ENCODE results near the gene UBTF. TPM values are rescaled to one million over a fixed set of nuclear protein-coding genes. Genes with fewer than 3 reads are reported as not detected.

UBTF gene
- total RNA-seq, 2 experiments from 2014 or later: 148 to 158 TPM

DNA sequence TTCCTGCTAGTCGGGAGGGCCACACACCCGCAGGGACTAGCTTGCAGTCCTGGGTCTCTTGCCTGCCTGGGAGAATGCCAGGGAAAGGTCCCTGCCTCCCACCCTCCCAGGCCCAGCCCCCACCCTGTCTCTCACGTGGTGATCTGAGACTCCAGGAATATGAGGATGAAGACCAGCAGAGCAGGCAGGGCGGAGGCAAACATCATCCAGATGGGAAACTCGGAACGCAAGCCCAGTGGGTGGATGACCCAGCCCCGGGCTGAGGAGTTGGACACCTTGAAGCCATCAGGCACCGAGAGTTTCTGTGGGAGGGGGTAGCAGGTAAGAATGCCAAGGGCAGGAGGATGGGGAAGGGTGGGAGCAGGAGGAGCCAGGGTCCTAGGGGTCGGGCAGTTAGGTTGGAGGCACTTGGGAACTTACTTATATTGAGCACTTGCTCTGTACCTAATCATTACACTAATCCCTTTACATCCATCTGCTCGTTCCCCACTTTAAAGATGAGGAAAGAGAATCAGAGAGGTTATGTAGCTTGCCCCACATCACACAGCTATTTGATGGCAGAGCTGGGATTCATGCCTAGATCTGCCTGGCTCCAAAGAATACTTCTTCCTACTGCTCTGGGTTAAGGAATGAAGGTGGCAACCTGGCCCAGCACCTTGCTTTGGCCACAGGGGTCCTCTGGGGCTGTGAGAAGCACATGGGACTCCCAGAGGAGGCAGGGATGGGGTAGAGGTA is 35.1 kb upstream of the UBTF start:
- H3K4me3 ChIP-seq (ENCODE audit: low read length): no peak overlapping the region
- POLR2A ChIA-PET: no interaction called here
- no peak for ATAC-seq (ENCODE audit: poor library complexity)
- H3K27ac ChIP-seq (ENCODE audit: low read depth in 1 of 2, low read length in 2 of 2): no peak overlapping the region
- TF ChIP-seq, protein P1, sequence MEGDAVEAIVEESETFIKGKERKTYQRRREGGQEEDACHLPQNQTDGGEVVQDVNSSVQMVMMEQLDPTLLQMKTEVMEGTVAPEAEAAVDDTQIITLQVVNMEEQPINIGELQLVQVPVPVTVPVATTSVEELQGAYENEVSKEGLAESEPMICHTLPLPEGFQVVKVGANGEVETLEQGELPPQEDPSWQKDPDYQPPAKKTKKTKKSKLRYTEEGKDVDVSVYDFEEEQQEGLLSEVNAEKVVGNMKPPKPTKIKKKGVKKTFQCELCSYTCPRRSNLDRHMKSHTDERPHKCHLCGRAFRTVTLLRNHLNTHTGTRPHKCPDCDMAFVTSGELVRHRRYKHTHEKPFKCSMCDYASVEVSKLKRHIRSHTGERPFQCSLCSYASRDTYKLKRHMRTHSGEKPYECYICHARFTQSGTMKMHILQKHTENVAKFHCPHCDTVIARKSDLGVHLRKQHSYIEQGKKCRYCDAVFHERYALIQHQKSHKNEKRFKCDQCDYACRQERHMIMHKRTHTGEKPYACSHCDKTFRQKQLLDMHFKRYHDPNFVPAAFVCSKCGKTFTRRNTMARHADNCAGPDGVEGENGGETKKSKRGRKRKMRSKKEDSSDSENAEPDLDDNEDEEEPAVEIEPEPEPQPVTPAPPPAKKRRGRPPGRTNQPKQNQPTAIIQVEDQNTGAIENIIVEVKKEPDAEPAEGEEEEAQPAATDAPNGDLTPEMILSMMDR (IDR thresholded peaks at IDR 0.05): no peak
- CTCF ChIA-PET: no interaction called here
- no peaks in the 10 kb centered on the region for H3K36me3 Mint-ChIP-seq (ENCODE audit: low read depth)
- no peak for DNase-seq
- no peaks in the 10 kb centered on the region for H3K4me1 ChIP-seq (ENCODE audit: insufficient read depth, low read length)
- H3K27me3 Mint-ChIP-seq: no peaks in the 10 kb centered on the region
- H3K36me3 ChIP-seq (ENCODE audit: insufficient read depth, low read length): no peaks in the 10 kb centered on the region
- H3K9me3 Mint-ChIP-seq: no peaks in the 10 kb centered on the region
- intact Hi-C loops (cut with DNase I, micrococcal nuclease): no loop called here
- H3K4me3 Mint-ChIP-seq: no peak overlapping the region
- no peak overlapping the region for H3K27ac Mint-ChIP-seq
- H3K4me1 Mint-ChIP-seq (ENCODE audit: low read depth): peaks cover 11% of the 10 kb centered on the region
- H3K27me3 ChIP-seq (ENCODE audit: control insufficient read depth in 1 of 2, insufficient read depth in 2 of 2, low read length in 2 of 2): no peaks in the 10 kb centered on the region
- no peaks in the 10 kb centered on the region for H3K9me3 ChIP-seq (ENCODE audit: control insufficient read depth in 1 of 2, insufficient read depth in 1 of 2, low read length in 2 of 2)

DNA sequence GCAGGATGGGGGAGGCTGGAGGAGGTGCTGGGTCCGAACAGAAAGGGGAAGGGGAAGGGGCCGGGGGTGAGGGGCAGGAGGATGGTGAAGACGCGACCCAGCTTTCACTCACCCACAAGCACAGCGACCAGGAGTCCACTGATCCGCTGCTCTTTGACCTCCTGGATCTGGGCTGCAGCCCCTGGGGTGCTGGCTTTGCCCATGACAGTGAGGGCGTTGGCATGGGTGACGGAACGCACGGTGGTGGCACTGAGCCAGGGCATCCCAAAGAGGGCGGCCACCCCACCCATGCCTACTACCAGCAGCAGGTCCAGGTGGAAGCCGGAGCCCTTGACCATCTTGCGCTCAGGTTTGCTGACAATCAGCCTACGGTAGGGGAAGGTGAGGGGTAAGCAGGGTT is 33.5 kb upstream of the UBTF start:
- Histone ChIP-seq H3K4me3 (ENCODE audit: low read length) (no peak overlapping the region), H3K9me3 (ENCODE audit: control insufficient read depth in 1 of 2, insufficient read depth in 1 of 2, low read length in 2 of 2) (no peaks in the 10 kb centered on the region), H3K36me3 (ENCODE audit: insufficient read depth, low read length) (no peaks in the 10 kb centered on the region), H3K27ac (ENCODE audit: low read depth in 1 of 2, low read length in 2 of 2) (no peak overlapping the region), H3K4me1 (ENCODE audit: insufficient read depth, low read length) (peaks cover 11% of the 10 kb centered on the region), H3K27me3 (ENCODE audit: control insufficient read depth in 1 of 2, insufficient read depth in 2 of 2, low read length in 2 of 2) (no peaks in the 10 kb centered on the region)
- H3K9me3 Mint-ChIP-seq: no peaks in the 10 kb centered on the region
- ChIA-PET CTCF (no interaction called here), POLR2A (no interaction called here)
- no peaks in the 10 kb centered on the region for H3K36me3 Mint-ChIP-seq (ENCODE audit: low read depth)
- no peak overlapping the region for H3K27ac Mint-ChIP-seq
- no peaks in the 10 kb centered on the region for H3K27me3 Mint-ChIP-seq
- TF ChIP-seq, protein P1 (IDR thresholded peaks at IDR 0.05): no peak
- no peak overlapping the region for H3K4me3 Mint-ChIP-seq
- intact Hi-C loops (cut with DNase I, micrococcal nuclease): no loop called here
- DNase-seq (no peak), ATAC-seq (ENCODE audit: poor library complexity) (no peak)
- H3K4me1 Mint-ChIP-seq (ENCODE audit: low read depth): peaks cover 25% of the 10 kb centered on the region

DNA sequence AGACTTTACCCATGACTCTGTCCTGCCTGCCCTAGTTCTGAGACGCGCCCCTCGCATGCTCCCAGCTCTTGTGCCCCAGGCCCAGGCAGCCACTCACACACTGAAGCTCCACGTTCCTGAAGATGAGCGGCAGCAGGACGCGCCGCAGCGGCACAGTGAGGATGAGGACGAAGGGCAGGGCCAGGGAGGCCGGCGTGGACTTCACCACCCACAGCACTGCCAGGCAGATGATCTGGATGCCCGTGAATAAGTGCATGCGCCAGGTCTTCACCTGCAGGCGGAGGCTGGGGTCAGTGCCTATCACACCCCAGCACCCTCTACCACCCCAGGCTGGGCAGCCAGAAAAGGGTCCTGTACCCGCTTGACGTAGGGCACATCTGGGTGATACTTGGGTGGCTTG is 31.6 kb upstream of the UBTF start:
- peaks cover 31% of the 10 kb centered on the region for H3K4me1 ChIP-seq (ENCODE audit: insufficient read depth, low read length)
- no peak overlapping the region for H3K4me3 ChIP-seq (ENCODE audit: low read length)
- TF ChIP-seq, protein P1 (IDR thresholded peaks at IDR 0.05): no peak
- H3K9me3 Mint-ChIP-seq: no peaks in the 10 kb centered on the region
- no peak overlapping the region for H3K27ac ChIP-seq (ENCODE audit: low read depth in 1 of 2, low read length in 2 of 2)
- peaks cover 44% of the 10 kb centered on the region for H3K4me1 Mint-ChIP-seq (ENCODE audit: low read depth)
- H3K27ac Mint-ChIP-seq: no peak overlapping the region
- DNase-seq (no peak), ATAC-seq (ENCODE audit: poor library complexity) (no peak)
- H3K36me3 Mint-ChIP-seq (ENCODE audit: low read depth): no peaks in the 10 kb centered on the region
- H3K36me3 ChIP-seq (ENCODE audit: insufficient read depth, low read length): no peaks in the 10 kb centered on the region
- H3K9me3 ChIP-seq (ENCODE audit: control insufficient read depth in 1 of 2, insufficient read depth in 1 of 2, low read length in 2 of 2): no peaks in the 10 kb centered on the region
- CTCF ChIA-PET: no interaction called here
- H3K27me3 ChIP-seq (ENCODE audit: control insufficient read depth in 1 of 2, insufficient read depth in 2 of 2, low read length in 2 of 2): no peaks in the 10 kb centered on the region
- intact Hi-C loops (cut with DNase I, micrococcal nuclease): no loop called here
- POLR2A ChIA-PET: no interaction called here
- no peaks in the 10 kb centered on the region for H3K27me3 Mint-ChIP-seq
- H3K4me3 Mint-ChIP-seq: no peak overlapping the region

All from CD4-positive, alpha-beta T cell (primary cell).